HepG2 (cell line): ENCODE results near the gene COX15. TPM values are rescaled to one million over a fixed set of nuclear protein-coding genes. Genes with fewer than 3 reads are reported as not detected.
A peak's percentile ranks its signal among the peaks of the same experiment; 100 is the strongest.

Experiments used
- AHDC1 ChIP-seq: sonication (generic); formaldehyde crosslinking; IDR thresholded peaks from 2 replicates; pipeline ENCODE4 v1.5.1; 2020; ENCODE audit warnings: mild to moderate bottlenecking, missing genetic modification reagents, borderline replicate concordance
- CSRNP2 ChIP-seq: sonication (generic); formaldehyde crosslinking; conservative IDR thresholded peaks from 2 replicates; pipeline ENCODE4 v1.8.0; 2022; ENCODE audit warnings: low read depth, missing genetic modification reagents
- HHEX ChIP-seq: IDR thresholded peaks from 2 replicates; pipeline ENCODE4 v1.6.1; 2016; ENCODE audit warnings: control low read depth
- HMGA1 ChIP-seq: sonication (generic); formaldehyde crosslinking; conservative IDR thresholded peaks from 2 replicates; pipeline ENCODE4 v1.4.0; 2020; ENCODE audit warnings: missing genetic modification reagents
- MXD4 ChIP-seq: IDR thresholded peaks from 2 replicates; pipeline ENCODE4 v1.6.1; 2016; ENCODE audit warnings: mild to moderate bottlenecking, missing biosample characterization, missing genetic modification reagents
- POGZ ChIP-seq: sonication (generic); formaldehyde crosslinking; IDR thresholded peaks from 2 replicates; pipeline ENCODE4 v1.4.0; 2020; ENCODE audit warnings: mild to moderate bottlenecking, missing genetic modification reagents
- PRDM15 ChIP-seq: sonication (generic); formaldehyde crosslinking; IDR thresholded peaks from 2 replicates; pipeline ENCODE4 v1.4.0; 2020; ENCODE audit warnings: missing genetic modification reagents
- PRPF4 ChIP-seq: fragments of 200-400 bp; formaldehyde crosslinking; IDR thresholded peaks from 2 replicates; pipeline ENCODE4 v1.6.1; 2016; ENCODE audit warnings: low read length, low read depth; ENCODE audit not compliant: poor library complexity, severe bottlenecking
- RXRA ChIP-seq: sonication (generic); formaldehyde crosslinking; IDR thresholded peaks from 2 replicates; pipeline ENCODE4 v1.5.1; 2020; ENCODE audit warnings: missing genetic modification reagents
- SAFB2 ChIP-seq: sonication (generic); formaldehyde crosslinking; IDR thresholded peaks from 2 replicates; pipeline ENCODE4 v1.5.1; 2020; ENCODE audit warnings: missing genetic modification reagents, low read depth, mild to moderate bottlenecking, borderline replicate concordance
- SUZ12 ChIP-seq: fragments of 150-350 bp; IDR thresholded peaks from 2 replicates; pipeline ENCODE4 v1.6.1; 2014; ENCODE audit warnings: low read depth, low read length
- polyA plus RNA-seq, 8 experiments: library from polyadenylated mRNA; depleted of rRNA in 3 of 8; stranded (reverse) in 7 of 8; unstranded in 1 of 8; fragments of >200 nt; fragmentation: Illumina TruSeq in 4 of 8; extraction: Trizol in 4 of 8; gene quantifications; 2 replicates each; pipeline versions ENCODE4 v1.2.1 to v1.2.3, GENCODE V29; 2011 to 2016; ENCODE audit warnings: low read depth in 4 of 8, missing spikeins in 1 of 8, mixed read lengths in 1 of 8; ENCODE audit not compliant: insufficient read depth in 1 of 8
- total RNA-seq, 5 experiments: library from RNA; depleted of rRNA; stranded (reverse); fragments of >200 nt; fragmentation: Illumina TruSeq; extraction: Trizol; gene quantifications; 2 replicates each; pipeline ENCODE4 v1.2.3, GENCODE V29; 2016; ENCODE audit warnings: low read depth in 1 of 5
- TF ChIP-seq, protein P1 (sequence below): sonication (generic); formaldehyde crosslinking; IDR thresholded peaks from 2 replicates; pipeline ENCODE4 v1.4.0; 2020; ENCODE audit warnings: missing genetic modification reagents

Gene COX15
- total and polyA plus RNA-seq, 2 of the 13 experiments (the other 11 are each of a cell fraction or from before 2014, with no cell fraction given) = 19.2 to 44.7 TPM

DNA sequence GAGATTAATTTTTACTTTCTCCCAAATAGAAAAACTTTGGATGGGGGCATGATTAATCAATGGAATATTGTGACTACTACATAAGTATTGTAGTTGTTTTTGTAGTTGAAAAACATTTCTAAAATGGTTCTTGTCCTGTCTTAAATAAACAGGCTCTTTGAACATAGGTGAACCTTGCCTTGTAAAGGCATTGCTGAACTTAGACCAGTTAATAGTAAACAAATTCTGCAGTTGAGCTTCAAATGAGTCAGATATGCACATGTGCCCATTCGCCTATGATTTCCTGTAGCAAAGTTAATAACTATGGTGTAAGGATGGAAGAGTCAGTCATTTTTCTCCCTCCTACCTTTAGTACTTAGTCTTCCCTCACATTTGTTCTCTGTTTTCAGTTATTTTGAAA is 22.7 kb upstream of the COX15 start (continued):
- peak; percentile 85; the same call in 1 of the 2 replicates for TF ChIP-seq AHDC1 (CRISPR knock-in tag)
- TF ChIP-seq PRDM15 (CRISPR knock-in tag) = no peak
- no peak for TF ChIP-seq HHEX (CRISPR knock-in tag)
- TF ChIP-seq MXD4 = no peak
- no peak for TF ChIP-seq SAFB2 (CRISPR knock-in tag)
- TF ChIP-seq RXRA (CRISPR knock-in tag) = no peak
- TF ChIP-seq POGZ (CRISPR knock-in tag) = peak; percentile 78
- no peak for TF ChIP-seq SUZ12
- no peak for TF ChIP-seq HMGA1 (CRISPR knock-in tag)
- TF ChIP-seq, protein P1, sequence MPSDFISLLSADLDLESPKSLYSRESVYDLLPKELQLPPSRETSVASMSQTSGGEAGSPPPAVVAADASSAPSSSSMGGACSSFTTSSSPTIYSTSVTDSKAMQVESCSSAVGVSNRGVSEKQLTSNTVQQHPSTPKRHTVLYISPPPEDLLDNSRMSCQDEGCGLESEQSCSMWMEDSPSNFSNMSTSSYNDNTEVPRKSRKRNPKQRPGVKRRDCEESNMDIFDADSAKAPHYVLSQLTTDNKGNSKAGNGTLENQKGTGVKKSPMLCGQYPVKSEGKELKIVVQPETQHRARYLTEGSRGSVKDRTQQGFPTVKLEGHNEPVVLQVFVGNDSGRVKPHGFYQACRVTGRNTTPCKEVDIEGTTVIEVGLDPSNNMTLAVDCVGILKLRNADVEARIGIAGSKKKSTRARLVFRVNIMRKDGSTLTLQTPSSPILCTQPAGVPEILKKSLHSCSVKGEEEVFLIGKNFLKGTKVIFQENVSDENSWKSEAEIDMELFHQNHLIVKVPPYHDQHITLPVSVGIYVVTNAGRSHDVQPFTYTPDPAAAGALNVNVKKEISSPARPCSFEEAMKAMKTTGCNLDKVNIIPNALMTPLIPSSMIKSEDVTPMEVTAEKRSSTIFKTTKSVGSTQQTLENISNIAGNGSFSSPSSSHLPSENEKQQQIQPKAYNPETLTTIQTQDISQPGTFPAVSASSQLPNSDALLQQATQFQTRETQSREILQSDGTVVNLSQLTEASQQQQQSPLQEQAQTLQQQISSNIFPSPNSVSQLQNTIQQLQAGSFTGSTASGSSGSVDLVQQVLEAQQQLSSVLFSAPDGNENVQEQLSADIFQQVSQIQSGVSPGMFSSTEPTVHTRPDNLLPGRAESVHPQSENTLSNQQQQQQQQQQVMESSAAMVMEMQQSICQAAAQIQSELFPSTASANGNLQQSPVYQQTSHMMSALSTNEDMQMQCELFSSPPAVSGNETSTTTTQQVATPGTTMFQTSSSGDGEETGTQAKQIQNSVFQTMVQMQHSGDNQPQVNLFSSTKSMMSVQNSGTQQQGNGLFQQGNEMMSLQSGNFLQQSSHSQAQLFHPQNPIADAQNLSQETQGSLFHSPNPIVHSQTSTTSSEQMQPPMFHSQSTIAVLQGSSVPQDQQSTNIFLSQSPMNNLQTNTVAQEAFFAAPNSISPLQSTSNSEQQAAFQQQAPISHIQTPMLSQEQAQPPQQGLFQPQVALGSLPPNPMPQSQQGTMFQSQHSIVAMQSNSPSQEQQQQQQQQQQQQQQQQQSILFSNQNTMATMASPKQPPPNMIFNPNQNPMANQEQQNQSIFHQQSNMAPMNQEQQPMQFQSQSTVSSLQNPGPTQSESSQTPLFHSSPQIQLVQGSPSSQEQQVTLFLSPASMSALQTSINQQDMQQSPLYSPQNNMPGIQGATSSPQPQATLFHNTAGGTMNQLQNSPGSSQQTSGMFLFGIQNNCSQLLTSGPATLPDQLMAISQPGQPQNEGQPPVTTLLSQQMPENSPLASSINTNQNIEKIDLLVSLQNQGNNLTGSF (CRISPR knock-in tag) = no peak
- no peak for TF ChIP-seq PRPF4
- no peak for TF ChIP-seq CSRNP2 (CRISPR knock-in tag)
